ENCODE results near the gene DYNLT4.
"Not testable (repeated sequence)": the region's sequence is repeated elsewhere in the genome, so short reads cannot be mapped to it uniquely, and the experiment has no call there.

Gene DYNLT4, protein sequence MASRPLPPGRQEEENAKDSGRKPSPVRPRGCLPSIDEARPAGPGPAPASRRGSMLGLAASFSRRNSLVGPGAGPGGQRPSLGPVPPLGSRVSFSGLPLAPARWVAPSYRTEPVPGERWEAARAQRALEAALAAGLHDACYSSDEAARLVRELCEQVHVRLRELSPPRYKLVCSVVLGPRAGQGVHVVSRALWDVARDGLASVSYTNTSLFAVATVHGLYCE

DNA sequence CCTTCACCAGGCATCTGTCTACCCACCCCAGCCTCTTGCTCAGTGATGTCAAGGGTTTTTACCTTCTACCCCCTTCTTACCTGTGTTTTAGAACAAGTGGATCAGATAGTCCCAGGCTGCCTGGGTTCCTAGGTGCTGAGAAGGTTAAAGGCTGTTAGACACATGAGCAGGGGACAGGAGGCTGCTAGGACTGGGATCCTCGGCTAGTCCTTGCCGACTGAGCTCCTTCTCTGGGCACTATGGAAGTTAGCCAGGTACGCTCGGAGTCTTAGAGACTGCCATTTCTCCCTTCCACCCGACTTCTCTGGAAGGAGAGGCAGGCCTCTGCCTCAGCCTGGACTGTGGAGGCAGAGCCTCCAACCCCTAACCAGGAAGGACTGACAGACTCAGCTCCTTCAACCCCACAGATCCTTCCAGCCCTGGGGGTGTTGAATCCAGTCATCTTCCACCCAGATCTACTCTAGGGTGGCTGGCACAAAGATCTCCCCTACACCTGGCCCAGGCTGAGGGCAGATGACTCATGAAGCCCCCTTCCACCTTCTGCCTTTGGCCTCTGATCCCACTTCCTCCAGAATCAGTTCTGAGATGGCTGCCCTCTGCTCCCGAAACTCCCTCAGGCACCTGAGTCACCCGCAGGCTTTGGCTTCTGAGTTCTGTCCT is at the start of gene DYNLT4:
Gene DYNLT4 (minus strand): TSS at position 648 of the 660 bp plus-strand sequence. CDS start 683 bp downstream, outside the sequence.
- DNase-seq (ENCODE audit: low read depth, low spot score): no peak

DNA sequence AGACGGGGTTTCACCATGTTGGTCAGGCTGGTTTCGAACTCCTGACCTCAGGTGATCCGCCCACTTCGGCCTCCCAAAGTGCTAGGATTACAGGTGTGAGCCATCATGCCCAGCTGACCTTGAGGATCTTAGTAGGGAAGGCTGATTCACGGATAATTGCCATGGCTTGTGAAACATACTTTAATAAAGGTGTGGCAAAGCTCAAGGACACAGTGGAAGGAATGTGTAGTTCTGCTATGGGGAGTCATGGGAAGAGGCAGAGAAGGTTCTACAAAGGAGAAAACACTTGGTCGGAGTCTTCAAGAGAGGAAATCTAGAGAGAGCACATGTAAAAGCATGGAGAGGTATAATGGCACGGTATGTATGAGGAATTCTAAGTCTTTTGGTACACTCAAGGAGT is 48.6 kb upstream of the DYNLT4 start:
- DNase-seq (ENCODE audit: low read depth, low spot score): no peak

DNA sequence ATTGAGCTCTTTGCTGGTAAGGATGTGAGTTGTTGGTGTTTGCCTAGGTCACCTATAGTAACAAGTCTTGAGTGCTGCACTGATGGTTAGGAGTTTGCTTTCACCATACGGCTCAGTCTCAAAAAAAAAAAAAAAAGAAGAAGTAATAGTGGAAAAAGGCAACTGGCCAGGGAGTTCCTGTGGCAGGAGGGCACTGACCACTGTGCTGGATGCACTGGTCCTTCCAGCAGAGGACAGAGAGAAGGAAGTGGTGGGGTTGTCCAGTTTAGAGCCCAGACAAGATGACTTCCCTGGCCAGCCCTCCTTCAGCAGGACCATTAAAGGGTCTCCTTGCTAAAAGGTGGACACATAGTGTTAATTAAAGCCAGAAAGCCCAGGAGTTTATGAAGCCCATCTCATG is 47.8 kb upstream of the DYNLT4 start:
- no peak for DNase-seq (ENCODE audit: low read depth, low spot score)

DNA sequence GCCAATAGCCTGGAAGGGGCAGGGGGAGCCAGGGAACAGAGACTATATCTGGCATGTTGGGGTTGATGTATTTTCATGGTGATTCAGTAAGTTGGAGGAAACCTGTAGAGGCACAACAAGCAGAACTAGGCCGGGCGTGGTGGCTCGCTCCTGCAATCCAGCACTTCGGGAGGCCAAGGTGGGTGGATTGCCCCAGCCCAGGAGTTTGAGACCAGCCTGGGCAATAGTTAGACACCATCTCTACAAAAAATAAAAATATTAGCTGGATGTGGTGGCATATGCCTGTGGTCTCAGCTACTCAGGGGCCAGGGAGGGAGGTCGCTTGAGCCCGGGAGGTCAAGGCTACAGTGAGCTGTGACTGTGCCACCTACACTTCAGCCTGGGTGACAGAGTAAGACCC is 46.0 kb upstream of the DYNLT4 start:
- no peak for DNase-seq (ENCODE audit: low read depth, low spot score)

DNA sequence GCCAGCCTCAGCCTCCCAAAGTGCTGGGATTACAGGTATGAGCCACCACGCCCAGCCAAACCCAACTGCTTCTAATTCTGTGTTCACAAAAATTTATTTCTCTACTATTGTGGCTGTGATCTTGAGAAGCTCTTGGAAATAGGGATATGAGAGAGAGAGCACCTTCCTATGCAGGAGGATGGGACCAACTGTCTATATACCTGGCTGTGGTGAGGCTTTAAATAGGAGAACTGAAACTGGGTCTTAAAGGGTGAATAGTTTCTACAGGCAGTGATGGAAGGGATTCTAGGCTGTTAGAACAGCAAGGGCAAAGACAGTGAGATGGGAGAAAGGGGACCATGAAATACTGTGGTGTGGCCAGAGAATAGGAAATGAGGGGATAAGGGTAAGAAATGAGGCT is 44.2 kb upstream of the DYNLT4 start:
- no peak for DNase-seq (ENCODE audit: low read depth, low spot score)

DNA sequence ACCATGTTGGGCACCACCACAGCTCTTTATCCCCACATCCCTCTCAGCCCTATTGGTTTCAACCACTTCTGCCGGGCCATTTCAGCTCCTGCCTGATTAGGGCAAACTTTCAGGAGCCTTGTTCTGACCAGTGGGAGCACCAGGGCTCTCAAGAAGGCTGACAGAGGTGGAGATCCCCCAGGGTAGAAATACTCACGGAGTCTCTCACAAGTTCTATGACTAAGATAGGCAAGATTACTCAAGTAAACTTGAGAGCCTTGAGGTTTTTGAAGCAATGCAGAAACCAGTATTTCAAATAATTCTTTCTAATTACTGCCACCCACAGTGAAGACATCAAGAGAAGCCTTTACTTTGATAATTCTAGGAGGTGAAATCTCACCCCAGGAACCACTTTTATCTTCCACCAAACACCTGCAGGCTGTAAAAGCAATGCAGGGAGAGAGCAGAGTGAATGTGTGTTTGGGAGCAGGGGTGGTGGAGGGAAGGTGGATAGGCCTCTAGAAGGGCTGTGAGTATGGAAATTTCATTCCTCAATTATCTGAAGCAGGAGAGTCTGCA is 42.5 kb upstream of the DYNLT4 start:
- DNase-seq (ENCODE audit: low read depth, low spot score): no peak

DNA sequence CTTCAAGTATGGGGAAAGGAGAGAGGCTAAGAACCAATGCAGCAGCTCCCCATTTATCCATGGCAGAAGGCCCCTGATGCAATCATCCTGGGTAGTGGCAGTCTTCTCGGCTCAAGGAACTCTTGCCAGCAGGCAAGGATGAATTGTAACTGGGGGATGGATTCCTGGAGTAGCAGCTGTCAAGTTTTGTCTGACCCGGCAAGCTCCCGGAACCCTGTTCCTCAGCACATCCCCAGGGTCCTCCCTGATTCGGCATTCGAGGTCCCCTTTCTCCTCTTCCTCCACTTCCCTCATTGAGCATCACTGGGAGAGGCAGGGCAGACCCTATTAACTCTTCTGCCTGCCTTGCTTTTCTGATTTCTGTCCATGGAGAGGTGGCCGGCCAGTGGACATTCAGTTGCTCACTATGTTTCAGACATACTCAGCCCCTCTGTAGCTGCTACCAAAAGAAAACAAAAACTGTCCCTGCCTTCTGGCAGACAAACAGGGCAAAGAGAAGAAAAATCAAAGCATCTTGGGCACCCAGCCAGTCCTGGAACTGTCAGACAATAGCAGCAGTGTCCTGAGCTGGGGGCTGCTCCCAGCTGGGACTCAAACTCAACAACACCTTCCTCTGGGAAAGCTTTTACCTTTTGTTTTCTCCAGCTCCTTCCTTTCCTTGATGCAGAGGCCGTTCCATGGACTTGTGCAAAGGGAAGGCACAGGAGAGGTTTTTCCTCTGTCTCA is 41.5 kb upstream of the DYNLT4 start:
- no peak for DNase-seq (ENCODE audit: low read depth, low spot score)

DNA sequence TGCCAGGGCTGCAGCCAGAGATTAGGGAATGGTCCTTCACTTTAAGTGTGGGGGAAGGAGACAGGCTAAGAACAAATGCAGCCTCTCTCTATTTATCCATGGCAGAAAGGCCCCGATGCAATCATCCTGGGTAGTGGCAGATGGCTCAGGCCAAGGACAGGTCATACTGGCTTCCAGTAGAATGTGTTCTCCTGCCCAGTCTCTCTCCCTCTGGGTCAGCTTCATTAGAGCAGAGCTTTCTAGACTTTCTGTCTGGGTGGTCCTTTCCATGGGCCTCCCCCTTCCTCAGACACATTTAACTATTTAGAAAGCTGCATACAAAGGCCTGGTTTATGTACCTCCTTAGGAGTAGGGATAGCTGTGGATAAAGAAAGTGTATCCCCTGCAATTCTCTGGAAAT is 40.7 kb upstream of the DYNLT4 start:
- no peak for DNase-seq (ENCODE audit: low read depth, low spot score)

DNA sequence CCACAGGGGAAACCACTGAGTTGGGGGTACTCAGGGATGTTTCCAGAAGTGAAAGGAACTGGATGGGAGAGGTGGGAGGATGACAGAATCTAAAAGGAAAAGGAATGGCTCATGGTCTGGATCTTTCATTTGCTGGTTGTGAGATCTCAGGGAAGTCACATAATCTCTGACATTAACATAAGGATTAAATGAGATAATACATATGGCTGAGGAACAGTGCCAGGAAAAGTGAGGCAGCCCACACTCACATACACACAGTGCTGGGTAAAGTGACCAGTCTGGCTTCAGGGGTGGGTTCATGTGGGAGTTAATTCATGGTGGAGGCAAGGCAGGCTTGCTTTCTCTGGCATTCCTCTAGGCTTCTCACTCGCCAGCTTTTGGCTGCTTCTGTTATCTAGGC is 39.8 kb upstream of the DYNLT4 start:
- DNase-seq (ENCODE audit: low read depth, low spot score): no peak

DNA sequence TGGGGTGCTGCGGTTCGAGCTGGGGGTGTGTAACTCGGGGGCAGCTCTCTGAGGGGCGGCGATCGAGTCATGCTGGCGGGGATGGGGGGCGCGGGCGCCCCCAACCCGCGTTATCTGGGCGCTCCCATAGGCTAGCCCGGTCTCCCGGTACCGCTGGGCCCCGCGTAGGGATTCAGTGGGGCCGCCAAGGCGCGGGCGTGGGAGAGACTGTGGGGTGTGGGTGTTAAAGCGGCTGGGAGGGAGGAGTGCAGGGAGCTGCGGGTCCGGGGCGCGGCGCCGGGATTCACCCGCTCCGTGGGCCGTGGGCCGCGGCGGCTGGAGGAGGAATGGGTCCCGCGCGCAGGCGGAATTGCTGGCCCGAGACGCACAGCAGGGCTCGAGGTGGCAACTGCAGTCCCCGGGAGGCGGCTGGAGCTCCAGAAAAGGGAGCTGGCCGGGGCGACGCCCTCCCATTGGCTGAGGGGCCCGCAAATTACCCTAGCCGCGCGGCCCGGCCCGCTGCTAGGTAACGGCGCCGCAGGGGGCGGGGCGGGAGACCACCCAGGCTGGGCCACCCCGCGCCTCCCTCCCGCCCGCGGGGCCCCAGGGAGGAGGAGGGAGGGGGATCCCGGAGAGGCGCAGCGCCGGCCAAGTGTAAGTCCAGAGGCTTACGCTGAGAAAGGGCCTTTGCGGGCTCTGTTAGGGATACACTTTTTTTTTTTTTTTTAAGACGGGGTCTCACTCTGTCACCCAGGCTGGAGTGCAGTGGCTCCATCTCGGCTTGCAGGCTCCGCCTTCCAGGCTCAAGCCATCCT is 35.9 kb upstream of the DYNLT4 start, which contains the start of gene PTCH2:
Gene PTCH2 (minus strand): TSS at position 392 of the 794 bp plus-strand sequence. CDS start 321 bp downstream, at position 71.
- DNase-seq (ENCODE audit: low read depth, low spot score): no peak

DNA sequence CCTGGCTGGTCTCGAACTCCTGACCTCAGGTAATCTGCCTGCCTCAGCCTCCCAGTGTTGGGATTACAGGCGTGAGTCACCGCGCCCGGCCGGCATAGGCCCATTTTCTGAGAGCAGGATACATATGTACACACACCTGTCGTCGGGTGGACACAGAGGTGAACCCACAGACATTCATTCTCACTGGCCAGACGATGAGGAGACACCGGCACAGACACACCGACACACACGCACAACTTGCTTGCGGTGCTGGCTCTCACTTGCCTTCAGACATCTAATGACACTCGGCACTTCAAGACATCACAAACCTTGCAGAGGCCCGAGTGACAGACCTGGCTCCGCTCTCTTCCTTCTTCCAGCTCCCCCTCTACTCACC is 35.3 kb upstream of the DYNLT4 start:
- DNase-seq (ENCODE audit: low read depth, low spot score): no peak

DNA sequence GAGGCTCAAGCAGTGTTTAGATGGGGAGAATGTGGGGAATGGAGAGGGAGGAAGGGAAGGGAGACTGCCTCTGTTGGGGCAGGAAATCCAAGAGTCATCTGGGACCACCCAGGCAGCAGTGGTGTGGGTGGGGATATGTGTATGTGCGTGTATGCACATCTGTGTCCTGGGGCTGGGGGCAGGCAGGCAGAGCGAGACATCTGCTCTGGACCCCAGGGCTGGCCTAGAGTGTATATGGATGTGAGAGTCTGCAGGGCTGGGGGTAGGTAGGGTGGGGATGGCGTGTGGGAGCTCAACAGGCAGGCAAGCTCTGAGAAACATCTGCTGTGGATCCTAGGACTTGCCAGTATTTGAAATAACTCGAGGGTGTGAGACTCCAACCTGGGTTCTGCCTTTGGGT is 32.4 kb upstream of the DYNLT4 start:
- no peak for DNase-seq (ENCODE audit: low read depth, low spot score)

DNA sequence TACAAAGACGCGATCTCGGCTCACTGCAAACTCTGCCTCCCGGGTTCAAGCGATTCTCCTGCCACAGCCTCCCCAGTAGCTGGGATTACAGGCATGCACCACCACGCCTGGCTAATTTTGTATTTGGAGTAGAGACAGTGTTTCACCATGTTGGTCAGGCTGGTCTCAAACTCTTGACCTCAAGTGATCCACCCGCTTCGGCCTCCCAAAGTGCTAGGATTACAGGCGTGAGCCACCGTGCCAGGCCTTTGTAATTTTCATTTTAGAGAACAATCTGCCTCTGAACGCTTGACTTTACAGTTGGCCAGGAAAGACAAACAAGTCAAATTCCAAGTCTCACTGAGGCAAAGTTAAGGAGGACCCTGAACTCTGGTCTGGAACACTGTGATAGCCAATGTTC is 31.1 kb upstream of the DYNLT4 start:
- not testable (repeated sequence) for DNase-seq (ENCODE audit: low read depth, low spot score)

DNA sequence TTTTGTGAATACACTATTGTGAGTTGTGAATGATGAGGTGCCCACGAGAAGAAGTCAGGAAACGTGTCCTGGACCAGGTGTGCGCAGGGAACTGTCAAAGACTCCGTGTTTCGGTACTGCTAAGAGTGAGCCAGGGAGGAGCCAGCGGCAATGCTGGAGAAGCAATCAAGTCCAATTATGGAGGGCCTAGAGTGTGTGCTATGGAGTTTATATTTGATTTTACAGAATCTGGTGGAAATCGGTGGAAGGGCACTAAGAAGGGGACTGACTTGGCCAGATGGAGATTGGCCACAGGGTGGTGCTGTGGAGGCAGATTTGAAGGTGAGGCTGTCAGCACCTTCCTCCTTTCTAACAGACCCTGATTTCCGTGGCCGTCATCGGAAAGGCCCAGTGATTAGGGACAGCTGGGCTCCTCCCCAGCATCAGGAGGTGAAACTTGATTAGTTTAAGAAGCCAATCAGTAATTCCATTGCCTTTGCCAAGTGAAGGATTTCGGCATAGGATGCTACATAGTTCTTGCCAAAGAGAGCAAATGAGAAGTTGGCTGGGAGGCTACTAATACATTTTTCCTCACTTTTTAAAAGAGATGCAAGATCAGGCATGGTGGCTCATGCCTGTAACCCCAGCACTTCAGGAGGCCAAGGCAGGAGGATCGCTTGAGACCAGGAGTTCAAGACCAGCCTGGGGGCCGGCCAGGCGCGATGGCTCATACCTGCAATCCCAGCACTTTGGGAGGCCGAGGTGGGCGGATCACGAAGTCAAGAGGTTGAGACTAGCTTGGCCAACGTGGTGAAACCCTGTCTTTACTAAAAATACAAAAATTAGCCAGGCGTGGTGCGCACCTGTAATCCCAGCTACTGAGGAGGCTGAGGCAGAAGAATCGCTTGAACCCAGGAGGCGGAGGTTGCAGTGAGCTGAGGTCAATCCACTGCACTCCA is 28.9 kb upstream of the DYNLT4 start:
- peak; percentile 57 for DNase-seq (ENCODE audit: low read depth, low spot score)

DNA sequence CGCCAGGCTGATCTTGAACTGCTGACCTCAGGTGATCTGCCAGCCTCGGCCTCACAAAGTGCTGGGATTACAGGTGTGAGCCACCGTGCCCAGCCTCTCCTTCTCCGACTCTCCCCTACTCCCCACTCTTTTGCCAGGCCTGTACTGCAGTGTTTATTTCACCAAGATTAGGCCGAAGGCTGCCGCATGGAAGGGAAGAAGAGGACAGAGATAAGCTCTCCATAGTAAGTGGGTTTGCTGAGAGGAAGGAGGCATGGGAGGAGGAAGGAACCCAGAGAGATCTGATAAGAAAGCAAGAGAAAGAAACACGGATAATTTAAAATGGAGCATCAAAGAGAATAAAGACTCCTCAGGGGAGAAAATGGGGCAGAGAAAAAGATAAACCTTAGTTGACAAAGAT is 27.2 kb upstream of the DYNLT4 start:
- no peak for DNase-seq (ENCODE audit: low read depth, low spot score)

DNA sequence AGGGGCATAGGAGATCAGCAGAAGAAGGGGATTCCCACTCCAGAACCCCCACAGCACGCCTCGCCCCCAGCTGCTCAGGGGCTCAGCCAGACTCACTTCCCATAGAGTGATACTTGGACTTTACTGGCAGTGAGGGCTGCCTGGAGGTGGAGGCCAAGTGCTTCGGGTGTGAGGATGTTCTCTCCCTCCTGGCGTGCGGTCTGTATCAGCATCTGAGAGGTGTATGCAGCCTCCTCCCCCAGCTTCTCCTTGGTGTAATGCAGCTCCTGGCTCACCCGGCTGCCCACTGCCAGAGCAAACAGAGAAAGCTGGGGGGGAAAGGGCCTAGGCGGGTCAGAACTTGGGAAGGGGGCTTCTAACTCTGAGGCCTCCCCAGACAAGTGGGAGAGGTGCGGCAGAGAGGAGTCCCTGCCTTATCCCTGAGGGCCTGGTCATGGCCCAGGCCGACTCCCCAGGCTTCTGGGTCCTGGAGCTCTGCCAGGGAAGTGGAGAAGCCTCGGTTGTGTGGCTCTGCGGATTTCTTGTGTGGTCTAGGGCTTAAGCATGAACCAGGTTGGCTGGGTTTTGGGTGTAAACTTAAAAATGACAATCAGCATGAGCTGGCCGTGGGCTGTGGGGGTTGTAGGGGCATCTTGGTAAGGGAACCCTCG is 25.0 kb upstream of the DYNLT4 start:
- DNase-seq (ENCODE audit: low read depth, low spot score): no peak

DNA sequence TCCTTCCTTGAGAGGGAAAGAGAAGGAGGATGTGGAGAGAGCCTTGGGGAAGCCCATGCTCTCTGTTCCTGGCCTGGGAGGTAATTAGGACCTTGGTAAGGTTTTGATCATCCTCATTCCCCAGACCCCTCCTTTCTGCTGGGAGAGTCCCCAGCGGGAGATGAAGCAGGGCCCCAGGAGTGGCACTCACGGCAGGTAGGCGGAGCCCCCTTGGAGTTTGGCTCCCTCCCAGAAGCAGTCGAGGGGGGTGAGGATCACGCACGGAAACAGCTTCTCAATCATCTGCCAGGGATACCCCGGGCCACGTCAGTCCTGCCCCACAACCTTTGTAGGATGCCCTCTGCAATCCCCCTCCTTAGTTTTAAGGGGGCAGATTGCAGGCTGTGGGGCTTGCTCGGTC is 24.4 kb upstream of the DYNLT4 start:
- no peak for DNase-seq (ENCODE audit: low read depth, low spot score)

DNA sequence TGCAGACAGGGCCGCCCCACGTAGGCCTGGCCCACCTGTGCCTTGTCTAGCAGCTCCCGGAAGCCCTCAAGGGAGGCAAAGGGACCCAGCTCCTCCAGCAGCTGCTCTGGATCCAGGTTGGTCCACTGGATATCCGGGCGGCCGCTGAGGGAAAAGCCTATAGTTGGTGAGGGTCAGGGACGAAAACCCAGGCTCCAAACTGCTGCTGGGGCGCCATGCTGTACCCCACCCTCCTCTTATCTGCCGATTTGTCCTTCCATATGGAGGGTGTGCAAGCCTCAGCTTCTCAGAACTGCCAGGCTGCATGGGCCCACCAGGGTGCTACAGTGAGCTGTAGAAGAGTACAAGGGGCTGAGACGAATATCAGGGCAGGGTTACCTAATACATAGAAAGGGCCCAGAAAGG is 23.8 kb upstream of the DYNLT4 start:
- DNase-seq (ENCODE audit: low read depth, low spot score): no peak

DNA sequence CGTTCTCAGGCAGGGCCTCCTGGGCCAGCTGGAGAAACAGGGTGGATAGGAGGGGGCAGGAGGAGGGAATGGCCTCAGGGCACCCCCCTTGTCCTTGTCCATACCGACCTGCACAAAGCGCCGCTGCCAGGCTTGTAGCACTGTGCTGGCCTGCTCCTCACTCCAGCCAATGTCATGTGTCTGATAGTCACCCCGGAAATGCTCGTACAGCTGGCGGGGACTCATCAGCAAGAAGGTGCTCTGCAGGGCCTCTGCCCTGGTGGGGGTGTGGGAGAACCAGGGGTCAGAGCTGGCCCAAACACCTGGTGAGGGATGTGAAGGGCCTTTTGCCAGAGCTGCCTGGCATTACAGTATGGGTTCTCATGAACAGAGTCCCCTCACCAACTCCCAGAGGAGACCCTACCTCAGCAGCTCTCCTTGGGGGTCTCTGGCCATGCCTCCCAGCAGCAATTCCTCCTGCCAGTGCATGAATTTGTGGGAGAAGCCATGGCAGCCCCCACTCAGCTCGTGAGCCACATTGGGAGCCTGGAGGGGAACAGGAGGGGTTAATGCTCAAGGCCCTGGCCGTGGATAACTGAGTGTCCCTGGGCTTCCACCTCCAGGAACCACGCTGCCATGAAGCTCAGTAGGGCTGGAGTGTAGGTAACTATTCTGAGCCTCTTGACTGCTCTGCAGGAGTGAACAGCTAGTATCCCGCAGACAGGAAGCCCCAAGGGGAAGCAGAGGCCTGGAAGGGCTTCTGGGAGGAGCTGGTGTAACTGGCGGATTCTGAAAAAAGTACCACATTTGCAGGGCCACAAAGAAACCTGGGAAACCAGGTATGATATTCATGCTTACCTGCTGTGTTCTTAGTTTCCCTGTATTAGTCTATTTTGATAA is 22.6 kb upstream of the DYNLT4 start:
- no peak for DNase-seq (ENCODE audit: low read depth, low spot score)

All from iPS DF 19.7 (cell line).